ENCODE results near the gene KLF16. TPM values are rescaled to one million over a fixed set of nuclear protein-coding genes. Genes with fewer than 3 reads are reported as not detected.

KLF16 gene
- total RNA-seq, 4 donors from 2014 or later = 1.4 to 7.1 (median 5.5) TPM

DNA sequence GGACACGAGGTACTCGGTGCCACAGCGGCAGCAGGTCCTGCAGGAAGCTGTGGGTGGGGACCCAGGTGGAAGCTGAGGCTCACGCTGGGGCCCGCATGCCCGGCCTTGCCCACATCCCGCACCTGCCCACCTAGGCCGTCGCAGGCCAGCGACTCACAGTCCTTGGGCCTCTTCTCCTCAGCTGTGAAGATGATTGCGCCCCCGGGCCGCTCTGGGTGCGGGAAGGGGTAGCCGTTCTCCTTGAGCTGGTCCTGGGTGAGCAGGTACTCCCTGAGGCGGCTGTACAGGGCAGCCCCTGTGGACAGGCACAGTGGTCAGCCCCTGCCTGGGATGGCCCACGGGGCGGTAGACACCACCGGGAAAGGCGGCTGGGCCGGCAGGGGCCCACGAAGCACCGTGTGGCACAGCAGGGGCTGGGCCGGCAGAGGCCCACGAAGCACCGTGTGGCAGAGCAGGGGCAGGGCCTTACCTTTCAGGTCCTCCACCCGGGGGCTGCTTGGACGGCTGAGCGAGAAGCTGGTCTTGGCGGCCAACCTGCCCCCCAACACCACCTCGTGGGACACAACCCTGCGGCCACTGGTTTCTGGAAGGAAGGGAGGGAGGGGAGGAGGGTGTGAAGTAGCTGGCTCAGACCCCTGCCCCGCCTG lies 44.7 kb downstream of the KLF16 start:
- TF ChIP-seq POLR2AphosphoS5 (IDR thresholded peaks at IDR 0.05) (no peak), EP300 (IDR thresholded peaks at IDR 0.05) (no peak), POLR2A (IDR thresholded peaks at IDR 0.05) (no peak)
- TF ChIP-seq, protein P1, sequence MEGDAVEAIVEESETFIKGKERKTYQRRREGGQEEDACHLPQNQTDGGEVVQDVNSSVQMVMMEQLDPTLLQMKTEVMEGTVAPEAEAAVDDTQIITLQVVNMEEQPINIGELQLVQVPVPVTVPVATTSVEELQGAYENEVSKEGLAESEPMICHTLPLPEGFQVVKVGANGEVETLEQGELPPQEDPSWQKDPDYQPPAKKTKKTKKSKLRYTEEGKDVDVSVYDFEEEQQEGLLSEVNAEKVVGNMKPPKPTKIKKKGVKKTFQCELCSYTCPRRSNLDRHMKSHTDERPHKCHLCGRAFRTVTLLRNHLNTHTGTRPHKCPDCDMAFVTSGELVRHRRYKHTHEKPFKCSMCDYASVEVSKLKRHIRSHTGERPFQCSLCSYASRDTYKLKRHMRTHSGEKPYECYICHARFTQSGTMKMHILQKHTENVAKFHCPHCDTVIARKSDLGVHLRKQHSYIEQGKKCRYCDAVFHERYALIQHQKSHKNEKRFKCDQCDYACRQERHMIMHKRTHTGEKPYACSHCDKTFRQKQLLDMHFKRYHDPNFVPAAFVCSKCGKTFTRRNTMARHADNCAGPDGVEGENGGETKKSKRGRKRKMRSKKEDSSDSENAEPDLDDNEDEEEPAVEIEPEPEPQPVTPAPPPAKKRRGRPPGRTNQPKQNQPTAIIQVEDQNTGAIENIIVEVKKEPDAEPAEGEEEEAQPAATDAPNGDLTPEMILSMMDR (IDR thresholded peaks at IDR 0.05) = no peak
- peaks cover 0 to 2% (median 0%) of the 10 kb centered on the region in 3 donors for H3K4me1 ChIP-seq
- no peak overlapping the region for H3K4me3 ChIP-seq
- no peak overlapping the region for H3K27ac ChIP-seq
- H3K27me3 ChIP-seq = no peaks in the 10 kb centered on the region
- ATAC-seq = no peak
- no peaks in the 10 kb centered on the region for H3K9me3 ChIP-seq
- WGBS, 2 donors (ENCODE audit: low coverage in 1 of 2) = 60 to 100% methylated on average over 1 of the region's 33 CpGs
- H3K36me3 ChIP-seq = peaks cover 0 to 93% of the 10 kb centered on the region in 2 donors

DNA sequence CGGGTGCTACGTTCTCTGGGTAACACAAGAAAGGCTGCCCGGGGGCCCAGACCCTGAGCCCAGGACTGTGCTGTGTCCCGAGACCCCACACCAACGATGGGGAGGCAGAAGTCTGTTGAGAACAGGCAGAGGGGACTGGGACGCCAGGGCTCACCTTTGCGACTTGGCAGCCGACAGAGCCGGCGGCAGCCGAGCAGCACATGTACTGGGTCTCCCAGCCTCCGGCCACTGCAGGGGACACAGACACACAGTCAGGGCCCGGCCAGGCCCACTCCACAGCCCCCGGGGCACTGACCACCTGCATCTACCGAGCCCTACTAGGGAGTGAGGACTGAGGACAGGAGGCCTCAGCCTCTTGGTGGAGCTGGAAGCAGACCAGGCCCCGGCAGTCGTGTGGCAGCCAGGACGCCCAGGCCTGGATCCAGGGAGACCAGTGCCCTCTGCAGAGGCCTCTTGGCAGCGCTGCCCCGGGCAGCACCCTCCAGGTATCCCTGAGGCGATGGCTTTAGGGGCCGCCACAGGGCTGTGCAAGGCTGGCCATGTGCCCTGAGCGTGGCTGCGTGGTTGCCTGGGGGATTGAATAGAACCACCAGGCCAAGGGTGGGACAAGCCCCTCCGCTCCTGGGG lies 45.7 kb downstream of the KLF16 start:
- H3K36me3 ChIP-seq = peaks cover 0 to 83% of the 10 kb centered on the region in 2 donors
- no peak overlapping the region for H3K27ac ChIP-seq
- TF ChIP-seq POLR2A (IDR thresholded peaks at IDR 0.05) = no peak
- no peak for TF ChIP-seq POLR2AphosphoS5 (IDR thresholded peaks at IDR 0.05)
- TF ChIP-seq, protein P1 (IDR thresholded peaks at IDR 0.05) = no peak
- no peak for TF ChIP-seq EP300 (IDR thresholded peaks at IDR 0.05)
- H3K9me3 ChIP-seq = no peaks in the 10 kb centered on the region
- ATAC-seq = no peak
- no peak overlapping the region for H3K4me3 ChIP-seq
- no peaks in the 10 kb centered on the region for H3K27me3 ChIP-seq
- H3K4me1 ChIP-seq = peaks cover 0 to 13% (median 9%) of the 10 kb centered on the region in 3 donors
- 88% methylated on average over 5 of the region's 25 CpGs; no CpG with 5 or more reads in 1 of the 2 donors for WGBS, 2 donors (ENCODE audit: low coverage in 1 of 2)

DNA sequence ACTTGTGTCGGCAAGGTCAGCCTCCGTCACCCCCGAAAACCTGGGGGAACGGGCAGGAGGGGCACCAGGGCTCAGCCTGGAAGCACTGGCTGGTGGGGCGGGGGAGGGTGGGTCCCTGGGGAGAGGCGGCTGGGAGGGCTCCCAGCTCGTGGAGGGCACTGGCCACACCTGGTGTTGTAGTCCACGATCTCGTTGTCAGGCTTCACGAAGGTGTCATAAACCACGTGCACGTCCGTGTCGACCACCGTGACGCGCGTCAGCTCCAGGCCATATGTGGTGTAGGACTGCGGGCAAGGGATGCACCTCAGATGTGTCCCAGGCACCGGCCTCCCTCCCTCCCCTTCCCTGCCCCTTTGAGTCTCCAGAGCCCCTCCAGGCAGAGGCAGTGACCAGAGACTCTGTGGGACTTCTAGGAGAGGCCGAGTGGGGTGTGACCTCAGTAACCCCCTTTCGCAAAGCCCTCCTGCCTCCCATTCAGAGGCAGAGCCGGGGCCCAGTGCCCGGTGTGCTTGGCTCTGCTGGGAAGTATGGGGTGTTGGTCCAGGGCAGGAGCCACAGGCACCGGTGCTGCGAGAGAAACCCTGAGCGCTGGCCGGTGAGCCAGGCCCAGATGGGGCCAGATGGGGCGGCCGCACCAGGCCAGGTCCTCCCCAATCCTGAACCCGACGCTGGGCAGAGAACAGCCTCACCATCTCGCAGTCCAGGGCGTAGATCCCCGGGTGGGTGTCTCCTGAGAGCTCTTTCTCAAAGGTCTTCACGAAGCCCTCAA lies 46.7 kb downstream of the KLF16 start:
- TF ChIP-seq, protein P1 (IDR thresholded peaks at IDR 0.05) = no peak
- no peak for TF ChIP-seq EP300 (IDR thresholded peaks at IDR 0.05)
- no peak for TF ChIP-seq POLR2AphosphoS5 (IDR thresholded peaks at IDR 0.05)
- no peak for TF ChIP-seq POLR2A (IDR thresholded peaks at IDR 0.05)
- no peak overlapping the region for H3K27ac ChIP-seq
- no peak overlapping the region for H3K4me3 ChIP-seq
- no CpG with 5 or more reads among the region's 36 CpGs for WGBS, 2 donors (ENCODE audit: low coverage in 1 of 2)
- H3K27me3 ChIP-seq = no peaks in the 10 kb centered on the region
- peaks cover 0 to 74% of the 10 kb centered on the region in 2 donors for H3K36me3 ChIP-seq
- no peaks in the 10 kb centered on the region for H3K9me3 ChIP-seq
- no peak for ATAC-seq
- H3K4me1 ChIP-seq = peaks cover 0 to 22% (median 12%) of the 10 kb centered on the region in 3 donors

DNA sequence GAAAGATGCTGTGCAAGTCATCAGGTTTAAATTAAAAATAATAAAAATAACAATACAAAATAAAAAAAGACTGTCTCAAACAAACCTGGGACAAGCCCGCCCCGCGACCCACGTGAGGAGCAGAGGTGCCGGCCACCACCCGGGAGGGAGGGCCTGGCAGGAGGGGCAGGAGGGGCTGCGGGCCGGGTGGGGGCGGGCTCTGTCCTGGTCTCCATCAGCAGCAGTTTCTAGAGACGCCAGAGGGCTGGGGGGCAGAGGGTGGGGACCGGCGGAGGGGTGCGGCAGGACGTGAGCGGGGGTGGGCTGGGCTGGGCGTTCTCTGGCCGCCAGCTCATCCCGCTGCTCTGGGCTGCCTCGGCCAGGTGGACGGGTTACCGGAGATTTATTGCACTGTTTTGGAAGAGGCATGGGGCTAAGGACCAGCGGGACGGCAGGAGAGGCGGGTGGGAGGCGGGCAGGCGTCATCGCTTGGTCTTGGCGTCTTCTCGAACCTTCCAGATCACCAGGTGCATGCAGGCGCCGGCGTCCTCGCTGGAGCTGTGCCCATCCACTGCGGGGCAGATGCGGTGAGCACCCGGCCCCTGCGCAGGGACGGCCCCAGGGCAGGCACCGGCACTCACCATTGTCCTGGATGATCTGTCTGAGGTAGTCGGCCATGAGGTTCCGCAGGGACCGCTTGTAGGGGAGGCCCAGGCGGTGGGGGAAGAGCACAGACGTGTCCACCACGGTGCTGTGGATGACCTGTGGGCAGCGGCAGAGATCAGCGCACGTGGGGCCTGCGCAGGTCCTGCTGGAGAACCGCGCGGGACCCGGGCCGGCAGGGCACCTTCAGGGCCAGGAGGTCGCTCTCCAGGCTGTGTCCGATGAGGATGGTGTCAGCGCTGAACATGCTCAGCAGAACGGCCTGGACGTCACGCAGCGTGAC lies 47.5 kb downstream of the KLF16 start:
- no peak for TF ChIP-seq EP300 (IDR thresholded peaks at IDR 0.05)
- TF ChIP-seq POLR2AphosphoS5 (IDR thresholded peaks at IDR 0.05) = no peak
- no peak for TF ChIP-seq POLR2A (IDR thresholded peaks at IDR 0.05)
- Histone ChIP-seq H3K4me1 (peaks cover 0 to 26% (median 16%) of the 10 kb centered on the region in 3 donors), H3K36me3 (peaks cover 0 to 65% of the 10 kb centered on the region in 2 donors), H3K4me3 (no peak overlapping the region), H3K9me3 (no peaks in the 10 kb centered on the region), H3K27ac (no peak overlapping the region), H3K27me3 (no peaks in the 10 kb centered on the region)
- WGBS, 2 donors (ENCODE audit: low coverage in 1 of 2) = 88% methylated on average over 4 of the region's 61 CpGs; no CpG with 5 or more reads in 1 of the 2 donors
- no peak for ATAC-seq

Data from gastroesophageal sphincter (tissue), 4 donors.